Measurements from ENCODE around the gene CYP1A2. TPM values are rescaled to one million over a fixed set of nuclear protein-coding genes. Genes with fewer than 3 reads are reported as not detected.
"Not testable (repeated sequence)": the region's sequence is repeated elsewhere in the genome, so short reads cannot be mapped to it uniquely, and the experiment has no call there.

CYP1A2 gene
- total and polyA plus RNA-seq, 2 donors (not counting 1 experiment from before 2014, with no cell fraction given) = not detected

GRCh38 chr15:74726774-74727164 lies 21.9 kb upstream of the CYP1A2 start:
- ATAC-seq (ENCODE audit: low read depth) (no peak), DNase-seq (no peak)
- Mint-ChIP-seq H3K9me3 (ENCODE audit: insufficient read depth) (no peaks in the 10 kb centered on the region), H3K27ac (peak overlapping the region; percentile 46), H3K27me3 (peaks cover 58% of the 10 kb centered on the region), H3K4me3 (peak overlapping the region; percentile 83), H3K4me1 (peaks cover 15% of the 10 kb centered on the region)
- POLR2A ChIA-PET = no interaction called here
- H3K4me3 ChIP-seq (ENCODE audit: control extremely low read depth in 1 of 5, extremely low read depth in 1 of 5, insufficient read depth in 1 of 5, low read depth in 2 of 5, low read length in 4 of 5) = peak overlapping the region in 3 of 5 experiments; percentile 54 to 62 (median 57)
- no peaks in the 10 kb centered on the region for H3K36me3 ChIP-seq (replicated peaks in 1 of 2; ENCODE audit: control extremely low read depth in 1 of 2, control insufficient read depth in 1 of 2, extremely low read depth in 1 of 2, insufficient read depth in 2 of 2, low read length in 1 of 2)
- peak overlapping the region; percentile 66 for H3K9ac ChIP-seq (ENCODE audit: low read length)
- H3K27me3 ChIP-seq (replicated peaks in 1 of 4; ENCODE audit: control extremely low read depth in 1 of 4, control insufficient read depth in 3 of 4, insufficient read depth in 4 of 4, low read length in 3 of 4) = peaks cover 0 to 52% (median 24%) of the 10 kb centered on the region in 4 experiments
- H4K20me1 ChIP-seq (ENCODE audit: control insufficient read depth, insufficient read depth, low read length, poor library complexity, severe bottlenecking) = no peaks in the 10 kb centered on the region
- no peak for TF ChIP-seq CTCF (IDR thresholded peaks at IDR 0.05)
- no peak for TF ChIP-seq EZH2 (IDR thresholded peaks at IDR 0.05; ENCODE audit: borderline replicate concordance, insufficient read depth, low read depth, low read length, poor library complexity, severe bottlenecking)
- intact Hi-C loops (cut with micrococcal nuclease) = no loop called here
- H3K4me1 ChIP-seq (ENCODE audit: control insufficient read depth in 2 of 2, insufficient read depth in 2 of 2, low read length in 2 of 2) = peaks cover 14 to 16% of the 10 kb centered on the region in 2 donors
- peak overlapping the region; percentile 98 for H3K4me2 ChIP-seq (replicated peaks; ENCODE audit: low read depth, low read length, poor library complexity, severe bottlenecking)
- H2AFZ ChIP-seq (ENCODE audit: insufficient read depth, low read depth, low read length, poor library complexity, severe bottlenecking) = peak overlapping the region; percentile 82
- CTCF ChIA-PET = interaction anchor here (2.0 kb wide), 1 partner anchor 42 kb away, joined by 8 read pairs; no protein-coding TSS in a partner anchor
- no peaks in the 10 kb centered on the region for H3K79me2 ChIP-seq (ENCODE audit: control insufficient read depth, insufficient read depth, low read length)
- WGBS (ENCODE audit: insufficient coverage) = 51% methylated on average over 21 of the region's 24 CpGs
- peaks cover 0 to 21% (median 0%) of the 10 kb centered on the region in 3 donors for H3K9me3 ChIP-seq (ENCODE audit: control extremely low read depth in 1 of 3, control insufficient read depth in 2 of 3, insufficient read depth in 1 of 3, low read length in 2 of 3)
- H3K27ac ChIP-seq (ENCODE audit: low read length in 2 of 2) = no peak overlapping the region

- no peak overlapping the region for H3K4me3 Mint-ChIP-seq
- Histone ChIP-seq H3K4me1 (ENCODE audit: control insufficient read depth in 2 of 2, insufficient read depth in 2 of 2, low read length in 2 of 2) (peaks cover 14 to 16% of the 10 kb centered on the region in 2 donors), H3K27ac (ENCODE audit: low read length in 2 of 2) (no peak overlapping the region), H3K27me3 (replicated peaks in 1 of 4; ENCODE audit: control extremely low read depth in 1 of 4, control insufficient read depth in 3 of 4, insufficient read depth in 4 of 4, low read length in 3 of 4) (peaks cover 0 to 53% (median 26%) of the 10 kb centered on the region in 4 experiments), H3K79me2 (ENCODE audit: control insufficient read depth, insufficient read depth, low read length) (no peaks in the 10 kb centered on the region), H2AFZ (ENCODE audit: insufficient read depth, low read depth, low read length, poor library complexity, severe bottlenecking) (no peak overlapping the region), H3K4me2 (replicated peaks; ENCODE audit: low read depth, low read length, poor library complexity, severe bottlenecking) (no peak overlapping the region), H3K4me3 (ENCODE audit: control extremely low read depth in 1 of 5, extremely low read depth in 1 of 5, insufficient read depth in 1 of 5, low read depth in 2 of 5, low read length in 4 of 5) (no peak overlapping the region), H3K36me3 (replicated peaks in 1 of 2; ENCODE audit: control extremely low read depth in 1 of 2, control insufficient read depth in 1 of 2, extremely low read depth in 1 of 2, insufficient read depth in 2 of 2, low read length in 1 of 2) (no peaks in the 10 kb centered on the region), H4K20me1 (ENCODE audit: control insufficient read depth, insufficient read depth, low read length, poor library complexity, severe bottlenecking) (no peaks in the 10 kb centered on the region), H3K9ac (ENCODE audit: low read length) (no peak overlapping the region), H3K9me3 (ENCODE audit: control extremely low read depth in 1 of 3, control insufficient read depth in 2 of 3, insufficient read depth in 1 of 3, low read length in 2 of 3) (peaks cover 0 to 21% (median 0%) of the 10 kb centered on the region in 3 donors)
- ChIA-PET CTCF (no interaction called here), POLR2A (no interaction called here)
- WGBS (ENCODE audit: insufficient coverage) = 87% methylated on average over 6 of the region's 7 CpGs
- no peak overlapping the region for H3K27ac Mint-ChIP-seq
- ATAC-seq (ENCODE audit: low read depth) = no peak
- no peak for TF ChIP-seq EZH2 (IDR thresholded peaks at IDR 0.05; ENCODE audit: borderline replicate concordance, insufficient read depth, low read depth, low read length, poor library complexity, severe bottlenecking)
- TF ChIP-seq CTCF (IDR thresholded peaks at IDR 0.05) = no peak
- peaks cover 15% of the 10 kb centered on the region for H3K4me1 Mint-ChIP-seq
- DNase-seq = no peak
- H3K27me3 Mint-ChIP-seq = peaks cover 63% of the 10 kb centered on the region
- intact Hi-C loops (cut with micrococcal nuclease) = no loop called here
- H3K9me3 Mint-ChIP-seq (ENCODE audit: insufficient read depth) = no peaks in the 10 kb centered on the region
These were observed 20.9 kb upstream of the CYP1A2 start for GRCh38 chr15:74727727-74728126.

- H3K4me2 ChIP-seq (replicated peaks; ENCODE audit: low read depth, low read length, poor library complexity, severe bottlenecking); CTCF ChIA-PET; H4K20me1 ChIP-seq (ENCODE audit: control insufficient read depth, insufficient read depth, low read length, poor library complexity, severe bottlenecking); H3K9ac ChIP-seq (ENCODE audit: low read length); ATAC-seq (ENCODE audit: low read depth); H2AFZ ChIP-seq (ENCODE audit: insufficient read depth, low read depth, low read length, poor library complexity, severe bottlenecking); DNase-seq; H3K4me3 ChIP-seq (ENCODE audit: control extremely low read depth in 1 of 5, extremely low read depth in 1 of 5, insufficient read depth in 1 of 5, low read depth in 2 of 5, low read length in 4 of 5); H3K79me2 ChIP-seq (ENCODE audit: control insufficient read depth, insufficient read depth, low read length); H3K9me3 Mint-ChIP-seq (ENCODE audit: insufficient read depth); POLR2A ChIA-PET; H3K27ac ChIP-seq (ENCODE audit: low read length in 2 of 2); H3K36me3 ChIP-seq (replicated peaks in 1 of 2; ENCODE audit: control extremely low read depth in 1 of 2, control insufficient read depth in 1 of 2, extremely low read depth in 1 of 2, insufficient read depth in 2 of 2, low read length in 1 of 2); H3K4me3 Mint-ChIP-seq; intact Hi-C loops (cut with micrococcal nuclease); H3K27ac Mint-ChIP-seq: not testable (repeated sequence)
- Histone ChIP-seq H3K4me1 (ENCODE audit: control insufficient read depth in 2 of 2, insufficient read depth in 2 of 2, low read length in 2 of 2) (peaks cover 14 to 16% of the 10 kb centered on the region in 2 donors), H3K9me3 (ENCODE audit: control extremely low read depth in 1 of 3, control insufficient read depth in 2 of 3, insufficient read depth in 1 of 3, low read length in 2 of 3) (peaks cover 0 to 26% (median 0%) of the 10 kb centered on the region in 3 donors), H3K27me3 (replicated peaks in 1 of 4; ENCODE audit: control extremely low read depth in 1 of 4, control insufficient read depth in 3 of 4, insufficient read depth in 4 of 4, low read length in 3 of 4) (peaks cover 0 to 59% (median 26%) of the 10 kb centered on the region in 4 experiments)
- peaks cover 15% of the 10 kb centered on the region for H3K4me1 Mint-ChIP-seq
- WGBS (ENCODE audit: insufficient coverage) = 90% methylated on average over 14 of the region's 30 CpGs
- peaks cover 58% of the 10 kb centered on the region for H3K27me3 Mint-ChIP-seq
These were observed 19.9 kb upstream of the CYP1A2 start for GRCh38 chr15:74728699-74729098.
